GM19395 (cell line): ENCODE measurements around the gene PLA2G4E.

Source experiments
- ATAC-seq: cut with Tn5 transposase; IDR thresholded peaks from one replicate; pipeline ENCODE4 v1.9.1; 2021; ENCODE audit warnings: mild to moderate bottlenecking, moderate library complexity; ENCODE audit not compliant: unreplicated experiment

PLA2G4E gene

DNA sequence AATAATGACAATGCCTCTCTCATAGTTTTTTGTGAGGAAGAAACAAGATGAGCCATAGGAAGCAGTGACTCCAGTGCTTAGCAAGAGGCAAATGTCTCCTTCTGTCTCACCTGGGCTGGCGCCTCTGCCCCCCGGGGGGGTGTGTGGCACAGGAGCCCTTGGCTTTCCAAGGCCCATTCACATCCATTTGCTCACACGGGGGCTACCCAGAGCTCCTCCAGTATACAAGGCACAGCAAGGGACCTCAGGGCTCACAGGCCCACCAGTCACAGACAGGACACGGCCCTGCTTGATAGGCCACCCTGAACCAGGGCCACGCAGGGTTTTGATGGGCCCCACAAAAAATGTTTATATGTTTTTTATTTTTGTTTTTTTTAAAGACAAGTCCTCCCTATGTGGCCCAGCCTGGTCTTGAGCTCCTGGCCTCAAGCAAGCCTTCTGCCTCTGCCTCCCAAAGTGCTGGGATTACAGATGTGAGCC is 26.6 kb downstream of the PLA2G4E start:
- ATAC-seq = no peak

DNA sequence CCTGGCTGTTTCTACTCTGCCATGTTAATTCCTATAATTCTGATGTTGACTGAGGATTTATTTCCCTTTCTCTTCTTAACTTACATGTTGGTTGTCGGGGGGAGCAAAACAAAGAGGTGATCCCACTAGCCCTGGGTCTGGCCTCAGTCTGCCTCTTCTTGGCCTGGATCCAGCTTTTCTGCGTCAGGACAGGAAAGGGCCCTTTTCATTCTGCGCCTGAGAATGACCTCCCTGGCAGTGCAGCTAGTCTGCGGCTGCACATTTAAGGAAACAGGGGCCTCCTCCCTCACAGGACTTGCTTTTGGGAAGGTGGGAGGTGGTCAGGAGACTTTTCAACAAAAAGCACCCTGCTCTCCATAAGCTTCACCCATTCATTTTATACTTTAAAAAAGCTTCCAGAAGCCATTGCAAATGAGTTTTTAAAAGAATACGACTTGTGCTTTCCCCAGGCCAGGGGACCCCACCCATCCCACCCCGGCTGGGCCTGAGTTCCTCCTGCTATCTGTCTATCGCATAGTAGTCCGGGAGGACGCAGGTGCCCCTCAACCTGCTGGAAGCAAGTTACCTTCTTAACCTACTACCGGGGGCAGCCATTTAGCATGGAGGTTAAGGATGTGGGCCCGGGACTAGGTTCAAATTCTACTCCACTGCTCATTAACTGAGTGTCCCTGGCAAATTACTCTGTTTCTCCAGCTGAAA is 27.2 kb downstream of the PLA2G4E start:
- no peak for ATAC-seq

DNA sequence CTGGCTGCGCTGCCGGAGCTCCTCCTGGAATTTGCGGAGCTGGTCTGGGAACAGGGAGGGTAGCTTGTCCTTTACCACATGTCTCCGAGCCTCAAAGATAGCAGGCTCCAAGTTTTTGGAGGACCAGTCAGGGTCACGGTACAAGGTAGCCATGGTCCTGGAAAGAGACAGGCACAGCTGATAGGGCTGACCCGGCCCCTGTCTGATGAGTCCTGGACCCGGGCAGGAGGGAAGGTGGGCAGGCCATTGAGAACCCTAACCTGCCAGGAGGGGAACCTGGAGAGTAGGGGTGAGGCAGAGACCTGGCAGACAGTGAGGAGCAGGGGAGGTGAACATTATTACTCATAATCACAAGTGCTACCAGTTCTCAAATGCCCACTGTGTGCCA is 28.0 kb downstream of the PLA2G4E start:
- ATAC-seq = no peak

DNA sequence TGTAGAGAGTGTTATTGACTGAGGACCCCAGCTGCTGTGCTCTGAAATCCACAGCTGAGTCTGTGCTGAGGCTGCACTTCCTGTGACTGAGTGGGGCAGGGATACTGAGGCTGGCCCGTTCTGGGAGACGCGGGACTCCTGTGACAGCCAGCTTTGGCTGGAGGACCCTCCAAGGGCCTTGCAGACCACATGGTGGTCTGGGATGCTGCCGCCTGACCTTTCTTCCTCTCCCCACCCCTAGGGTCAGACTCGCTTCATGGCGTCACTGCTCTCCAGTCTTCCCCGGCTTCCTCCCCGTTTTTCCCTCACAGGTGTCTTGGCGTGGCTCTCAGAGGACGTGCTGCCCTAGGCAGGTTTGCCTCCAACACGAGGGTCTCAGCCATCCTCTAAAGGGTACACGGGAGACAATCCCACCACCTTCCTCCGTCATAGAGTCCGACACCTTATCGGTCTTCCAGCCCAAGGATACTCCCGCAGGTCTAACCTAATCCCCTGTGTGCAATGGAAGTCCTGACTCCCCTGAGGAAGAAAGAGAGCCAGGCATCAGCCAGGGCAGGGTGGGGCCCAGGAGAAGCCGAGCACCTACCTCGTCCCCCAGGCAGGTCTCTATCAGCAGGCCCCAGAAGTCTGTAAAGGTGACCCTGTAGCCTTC is 28.6 kb downstream of the PLA2G4E start:
- no peak for ATAC-seq

DNA sequence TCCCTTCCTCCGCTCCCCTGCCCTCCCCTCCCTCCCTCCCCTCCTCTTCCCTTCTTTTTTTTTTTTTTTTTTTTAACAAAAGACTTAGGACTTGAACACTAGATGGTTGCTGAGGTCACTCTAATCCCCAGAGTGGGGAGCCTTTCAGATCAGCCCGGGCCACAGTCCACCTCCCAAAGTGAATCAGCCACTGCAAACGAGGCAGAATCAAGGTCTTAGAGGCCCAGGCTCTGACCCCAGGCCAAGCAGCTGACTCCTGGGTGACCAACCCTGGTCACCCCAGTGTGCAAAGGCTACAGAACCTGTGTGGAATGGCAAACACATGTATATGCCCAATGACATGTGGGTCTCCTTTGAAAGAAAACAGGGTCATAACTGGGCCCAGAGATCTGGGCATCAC is 30.2 kb downstream of the PLA2G4E start:
- no peak for ATAC-seq

DNA sequence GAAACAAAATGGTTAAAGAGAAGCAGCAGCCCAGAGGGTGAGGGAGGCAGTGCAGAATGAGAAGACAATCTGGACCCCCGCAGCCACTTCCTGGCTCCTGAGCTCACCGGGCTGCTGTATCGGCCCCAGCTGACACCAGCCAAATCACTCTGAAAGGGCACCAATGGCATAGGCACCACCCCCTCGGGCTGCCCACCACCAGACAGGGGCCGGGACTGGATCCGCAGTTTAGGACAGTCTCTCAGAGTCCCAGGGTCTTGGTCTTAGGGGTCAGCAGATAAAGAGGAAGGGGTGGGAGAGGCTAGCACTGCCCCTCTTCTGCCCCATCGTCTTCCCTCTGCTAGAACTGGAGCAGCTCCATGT is 30.6 kb downstream of the PLA2G4E start:
- no peak for ATAC-seq

DNA sequence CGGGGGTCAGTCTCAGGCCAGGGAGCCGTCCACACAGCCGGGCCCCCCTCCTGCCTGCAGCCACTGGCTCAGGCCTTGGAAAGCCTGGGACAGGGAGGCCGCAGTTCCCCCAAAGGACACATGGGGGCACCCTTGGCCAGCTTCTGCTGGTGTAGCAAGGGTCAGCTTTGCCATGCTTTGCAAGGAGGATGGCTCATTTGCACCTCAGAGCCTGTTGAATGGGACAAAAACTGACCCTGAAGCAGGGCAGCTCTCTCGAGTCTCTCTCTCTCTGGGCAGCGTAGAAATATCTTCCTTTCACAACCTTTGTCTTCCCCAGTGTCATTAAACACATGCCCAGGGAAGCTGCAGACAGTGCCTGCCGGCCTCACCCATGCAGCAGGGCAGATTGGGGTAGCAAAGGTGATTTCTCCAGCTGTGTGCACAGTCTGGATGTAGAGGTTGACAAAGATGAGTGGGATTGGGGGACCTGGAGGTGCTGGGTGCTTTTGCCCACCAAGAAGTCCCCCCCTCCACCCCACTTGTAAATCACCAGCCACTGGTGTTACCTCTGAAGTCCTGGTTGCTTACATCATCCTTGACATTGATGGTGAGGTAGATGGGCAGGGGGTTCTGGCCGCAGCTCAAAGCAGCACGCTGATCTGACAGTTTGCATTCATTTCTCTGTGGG is 31.1 kb downstream of the PLA2G4E start:
- no peak for ATAC-seq

DNA sequence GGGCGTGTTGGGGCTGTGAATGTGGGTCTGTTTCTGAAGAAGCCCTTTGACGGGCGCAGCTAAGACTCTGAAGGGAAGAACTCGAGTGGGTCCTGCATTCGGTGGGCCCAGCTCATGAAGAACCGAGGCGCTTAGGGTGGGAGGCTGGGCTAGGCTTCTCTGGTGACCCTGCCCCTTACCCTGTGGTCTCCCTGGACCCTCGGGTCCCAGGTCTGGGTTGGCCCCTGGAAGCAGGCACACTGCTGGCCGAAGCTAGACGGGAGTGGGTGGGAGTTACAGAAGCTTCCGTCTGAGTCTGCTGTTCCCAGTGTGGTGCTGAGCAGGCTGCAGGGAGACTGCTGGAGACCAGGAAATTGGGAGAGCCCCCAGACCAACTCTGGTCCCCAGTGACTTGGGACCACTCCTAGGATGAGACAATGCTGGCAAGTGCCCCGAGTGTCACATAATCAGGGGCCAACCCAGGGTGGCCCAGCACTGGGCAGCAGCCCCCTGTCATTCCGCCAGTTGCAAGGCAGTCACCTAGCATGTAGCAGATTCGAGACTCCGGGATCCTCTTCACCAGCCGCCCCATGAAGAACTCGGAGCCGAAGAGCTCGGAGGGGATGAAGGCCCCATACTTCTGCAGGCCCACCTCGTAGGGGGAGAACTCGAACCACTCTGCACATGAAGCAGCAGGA is 31.8 kb downstream of the PLA2G4E start:
- ATAC-seq = no peak

DNA sequence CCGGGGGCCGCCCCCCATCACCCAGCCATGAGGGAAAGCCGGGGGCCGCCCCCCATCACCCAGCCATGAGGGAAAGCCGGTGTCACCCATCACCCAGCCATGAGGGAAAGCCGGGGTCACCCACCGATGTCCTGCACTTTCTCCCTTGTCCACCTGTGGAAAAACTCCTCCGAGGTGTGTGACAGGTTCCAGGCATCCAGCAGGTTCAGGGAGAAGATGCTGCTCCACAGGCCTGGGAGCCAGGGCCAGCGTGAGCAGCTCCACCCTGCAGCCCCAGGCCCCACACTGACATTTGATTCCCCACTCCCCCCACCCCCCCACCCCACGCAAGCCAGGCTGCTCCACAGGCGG is 32.9 kb downstream of the PLA2G4E start:
- ATAC-seq = no peak

DNA sequence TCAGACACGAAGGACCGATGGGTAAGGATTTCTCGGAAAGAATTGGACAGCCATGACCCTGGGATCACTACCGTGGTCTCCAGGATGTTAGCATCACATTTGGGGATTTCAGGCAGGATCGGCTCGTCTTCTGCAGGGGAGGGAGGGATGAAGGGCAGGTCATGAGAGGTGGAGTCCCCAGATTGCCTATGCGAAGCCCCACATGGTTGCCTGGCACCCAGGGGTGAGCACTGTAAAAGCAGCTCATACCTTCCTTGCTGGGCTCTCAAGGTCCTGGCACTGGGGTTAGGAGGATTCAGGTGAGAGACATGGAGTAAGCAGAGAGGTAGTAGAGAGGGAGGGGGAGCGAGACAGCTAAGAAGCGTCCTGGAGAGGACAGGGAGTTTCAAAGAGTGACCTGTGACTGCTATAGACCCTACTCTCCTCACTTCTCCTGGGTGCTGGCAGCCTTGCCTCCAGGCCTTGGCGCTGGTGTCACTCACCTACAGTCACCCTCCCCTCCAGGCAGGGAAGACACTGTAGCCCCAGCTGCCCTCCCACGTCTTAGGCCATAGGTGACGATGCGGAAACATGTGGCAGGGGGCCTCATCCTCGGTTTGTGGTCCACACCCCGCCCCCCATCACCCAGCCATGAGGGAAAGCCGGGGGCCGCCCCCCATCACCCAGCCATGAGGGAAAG is 33.5 kb downstream of the PLA2G4E start:
- ATAC-seq = no peak

DNA sequence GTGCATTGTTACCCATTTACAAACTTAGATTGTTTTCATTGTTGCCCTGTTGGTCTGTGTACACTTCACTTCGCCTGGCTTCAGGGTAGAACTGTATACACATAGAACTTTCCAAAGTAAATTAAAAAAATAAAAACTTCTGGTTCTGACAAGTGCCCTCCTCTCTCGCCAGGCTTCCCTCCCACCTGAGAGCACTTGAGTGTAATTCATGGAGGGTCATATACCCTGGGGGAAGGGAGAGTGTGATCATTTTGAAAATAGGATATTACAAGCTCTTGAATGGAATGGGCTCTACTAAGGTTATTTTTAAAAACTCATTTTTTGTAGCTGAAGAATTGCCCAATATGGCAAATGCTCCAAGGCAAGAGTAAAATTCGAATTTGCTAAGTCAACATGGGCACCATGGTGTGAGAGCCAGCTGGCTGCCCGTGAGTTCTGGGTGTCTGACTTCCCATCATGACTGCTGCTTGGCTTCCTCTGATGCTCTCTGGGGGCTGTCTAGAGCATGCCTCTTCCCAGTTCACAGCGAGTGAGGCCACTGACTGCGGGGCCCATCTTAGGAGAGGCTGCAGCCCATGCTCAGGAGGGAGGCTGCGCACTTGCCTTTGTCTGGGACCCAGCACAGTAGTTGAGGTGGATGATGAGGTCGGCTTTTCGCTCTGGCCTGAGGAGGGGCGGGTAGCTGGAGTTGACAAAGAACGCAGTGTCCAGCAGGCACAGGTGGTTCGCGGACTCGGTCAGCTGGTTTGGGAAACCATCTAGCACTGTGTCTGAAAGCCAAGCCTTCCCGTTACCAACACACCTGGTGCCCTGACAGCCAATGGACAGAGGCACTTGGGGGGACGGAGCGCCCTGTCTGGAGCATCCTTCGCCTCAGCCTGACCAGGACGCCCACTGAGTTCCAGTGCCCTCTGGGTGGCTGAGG is 35.3 kb downstream of the PLA2G4E start:
- no peak for ATAC-seq

DNA sequence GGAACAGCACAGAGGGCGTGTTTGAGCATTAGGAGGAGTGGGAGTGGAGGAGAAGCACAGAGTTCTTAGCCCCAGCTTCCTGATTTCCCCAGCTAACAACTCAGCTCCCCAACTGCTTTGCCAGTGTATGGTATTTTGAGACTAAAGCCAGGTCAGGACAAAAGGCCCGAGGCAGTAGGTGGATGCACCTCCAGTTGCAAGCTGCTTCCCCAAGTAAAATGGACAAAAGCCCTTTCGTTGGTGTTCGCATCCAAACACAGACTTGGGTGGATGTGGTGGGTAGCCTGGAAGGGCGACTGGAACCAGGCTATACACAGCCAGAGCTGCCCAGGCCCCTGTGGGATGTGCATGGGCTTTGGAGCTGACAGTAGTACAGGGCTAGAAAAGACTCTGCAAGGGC is 36.2 kb downstream of the PLA2G4E start:
- no peak for ATAC-seq

DNA sequence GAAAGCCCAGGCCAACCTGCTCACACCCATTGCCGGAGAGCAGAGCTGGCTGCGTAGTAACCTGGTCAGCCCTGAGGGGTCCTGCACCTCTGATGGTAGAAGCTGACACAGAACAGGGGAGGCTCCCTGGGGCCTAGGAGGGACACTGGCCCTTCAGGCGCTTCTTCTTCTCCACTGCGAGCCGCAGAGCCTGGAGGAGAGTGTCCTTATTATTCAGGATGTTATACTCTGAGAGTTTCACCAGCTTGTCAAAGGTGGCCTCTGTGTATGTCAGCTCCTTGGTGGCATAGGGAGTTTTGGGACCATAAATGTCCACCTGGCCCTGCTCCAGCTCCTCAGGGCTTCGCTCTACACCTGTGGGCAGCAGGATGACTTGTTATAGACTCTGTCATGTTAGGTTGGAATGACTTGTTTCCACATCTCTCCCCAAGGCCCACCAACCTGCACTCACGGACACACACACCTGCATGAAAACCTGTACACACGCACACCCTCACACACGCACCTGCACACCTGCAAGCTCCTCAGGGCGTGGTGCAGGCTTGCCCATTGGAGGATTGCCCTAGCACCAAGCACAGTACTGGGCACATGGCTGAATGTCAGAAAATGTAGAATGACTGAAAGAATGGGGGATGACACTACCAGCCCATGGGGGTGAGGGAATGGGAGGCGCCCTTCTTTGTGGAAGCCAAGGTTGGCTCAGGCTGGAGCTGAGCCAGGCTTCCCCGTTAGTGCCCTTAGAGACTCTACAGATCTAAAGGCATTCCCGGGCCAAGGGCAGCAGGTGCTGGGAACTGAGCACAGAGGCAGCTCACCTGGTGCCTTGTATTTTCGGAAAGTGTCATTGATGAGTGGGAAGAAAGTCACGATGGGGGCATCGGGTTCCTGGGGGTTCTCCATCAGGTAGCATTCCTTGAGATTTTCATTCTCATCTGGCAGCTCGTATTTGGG is 36.9 kb downstream of the PLA2G4E start:
- ATAC-seq = no peak

DNA sequence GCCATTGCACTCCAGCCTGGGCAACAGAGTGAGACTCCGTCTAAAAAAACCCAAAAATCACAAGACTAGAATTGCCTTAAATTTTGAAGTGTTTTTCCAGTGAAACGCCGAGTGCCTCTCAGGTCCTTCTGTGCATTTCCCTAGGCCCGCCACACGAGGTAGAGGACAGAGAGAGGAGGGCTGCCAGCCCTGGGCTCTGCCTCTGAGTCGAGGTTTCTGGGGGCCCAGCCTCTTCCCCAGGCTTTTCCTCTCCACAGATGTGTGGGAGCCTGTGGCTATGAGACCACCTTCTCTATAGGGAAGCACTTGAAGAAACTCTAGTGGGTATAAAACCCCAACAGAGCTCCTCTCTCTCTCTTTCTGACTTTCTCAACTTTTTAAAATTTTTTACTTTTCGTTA is 37.6 kb downstream of the PLA2G4E start:
- ATAC-seq = no peak

DNA sequence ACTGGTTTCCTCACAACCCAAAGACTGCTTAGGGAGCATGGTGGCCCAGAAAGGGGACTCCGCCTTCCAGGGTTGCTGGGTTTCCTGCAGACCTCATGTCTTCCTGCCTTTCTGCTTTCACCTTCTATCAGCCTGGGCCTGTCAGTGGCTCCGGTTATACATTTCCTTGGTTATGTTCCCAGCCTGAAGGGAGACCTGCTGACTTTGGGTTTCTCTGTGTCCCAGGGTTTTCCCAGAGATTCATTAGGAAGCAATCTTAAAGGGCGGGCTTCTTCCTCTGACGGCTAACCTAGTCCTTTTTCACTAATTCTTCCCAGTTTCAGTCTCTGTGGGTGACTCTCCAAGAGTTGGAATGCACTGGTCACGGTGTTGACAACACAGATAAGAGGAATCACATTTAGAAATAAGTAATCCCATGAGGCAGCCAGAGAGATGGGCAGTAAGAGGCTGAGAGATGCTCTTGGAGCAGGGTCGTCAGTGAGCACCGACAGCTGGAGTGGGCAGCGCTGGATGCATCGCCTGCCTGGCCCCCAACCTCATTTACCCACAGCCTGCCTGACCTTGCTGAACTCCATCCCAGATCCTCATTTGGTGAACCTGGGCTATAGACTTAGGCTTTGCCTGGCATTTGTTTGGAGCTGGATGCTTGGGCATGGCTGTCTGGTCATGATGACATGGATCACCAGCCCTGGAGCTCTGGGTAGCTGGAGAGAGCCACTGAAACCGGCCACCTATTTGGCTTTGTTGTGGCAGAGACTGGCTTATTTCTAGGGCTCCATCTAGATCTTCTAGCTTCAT is 38.5 kb downstream of the PLA2G4E start:
- no peak for ATAC-seq

DNA sequence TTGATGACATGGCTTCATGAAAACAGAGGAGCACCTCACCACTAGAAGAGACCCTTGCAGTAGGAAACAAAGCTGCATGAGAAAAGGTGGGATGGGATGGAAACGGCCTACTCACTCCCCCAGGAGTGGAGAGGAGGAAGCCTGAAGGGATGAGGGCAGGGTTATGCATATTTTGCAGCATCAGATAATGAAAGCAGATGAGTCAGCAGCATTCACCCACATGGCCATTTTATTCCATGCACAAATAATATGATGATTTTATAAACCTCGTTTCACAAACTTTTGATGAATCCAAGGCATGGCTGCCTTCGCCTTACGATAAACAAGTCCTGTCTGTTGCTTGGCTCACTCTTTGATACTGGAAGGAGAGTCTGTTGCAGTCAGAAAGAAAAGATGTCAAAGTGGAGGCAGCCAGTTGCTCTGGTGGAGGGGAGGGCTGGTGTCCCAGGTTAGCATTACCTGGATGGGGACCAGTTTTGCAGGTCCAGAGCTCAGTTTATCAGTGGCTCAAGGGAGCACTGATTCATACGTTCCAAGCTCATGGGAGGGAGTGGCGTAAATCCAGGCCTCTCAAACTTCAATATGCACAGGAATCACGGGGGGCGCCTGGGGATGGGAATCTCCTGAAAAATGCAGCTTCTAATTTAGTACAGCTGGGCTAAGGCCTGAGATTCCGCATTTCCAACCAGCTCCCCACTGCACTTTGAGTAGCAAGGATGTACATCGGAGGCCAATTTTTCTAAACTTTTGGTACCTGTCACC is 39.3 kb downstream of the PLA2G4E start:
- ATAC-seq = no peak

DNA sequence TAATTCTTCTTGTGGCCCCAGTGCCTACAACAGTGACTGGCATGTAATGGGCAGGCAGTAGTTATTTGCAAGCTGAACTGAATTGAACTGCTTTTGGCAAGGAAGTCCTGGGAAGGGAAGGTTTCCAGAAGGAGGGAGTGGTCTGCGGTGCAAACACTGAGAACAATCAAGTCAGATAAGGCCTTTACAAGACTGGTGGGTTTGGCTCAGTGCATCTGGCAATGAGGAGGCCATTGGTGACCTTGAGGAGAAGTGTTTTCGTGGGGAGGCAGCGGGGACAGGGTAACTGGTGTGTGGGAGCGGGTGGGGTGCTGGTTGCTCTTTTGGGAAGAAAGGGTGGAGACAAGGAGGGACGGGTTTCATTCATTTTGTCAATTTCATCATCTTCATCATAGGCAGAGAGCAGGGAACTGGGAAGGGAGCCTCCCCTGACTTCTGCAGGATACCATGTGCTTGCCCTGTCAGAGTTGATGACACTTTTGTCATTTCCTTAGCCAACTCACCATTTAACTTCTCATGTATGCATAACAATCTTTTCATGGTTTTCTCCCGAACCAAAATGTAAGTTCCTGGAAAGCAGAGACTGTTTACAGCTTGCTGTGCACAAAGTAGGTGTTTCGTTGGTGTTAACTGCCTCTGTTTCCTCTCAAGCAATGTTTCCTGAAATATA is 40.1 kb downstream of the PLA2G4E start:
- ATAC-seq = no peak
